AG04450 (cell line): ENCODE results near the gene KASH5. TPM values are rescaled to one million over a fixed set of nuclear protein-coding genes. Genes with fewer than 3 reads are reported as not detected.

Experiments used
- CTCF ChIA-PET: fragments of 300-600, 350-600 bp; formaldehyde crosslinking; extraction: SDS; loops from one replicate; lab custom pipeline; 2022; ENCODE audit warnings: antibody characterized with exemption, inconsistent platforms; lab: Charles Lee
- POLR2A ChIA-PET: fragments of 350-600 bp; formaldehyde crosslinking; extraction: SDS; loops from one replicate; lab custom pipeline; 2021; ENCODE audit warnings: antibody characterized with exemption, inconsistent platforms; lab: Yijun Ruan, JAX
- DNase-seq: peaks from one replicate; pipeline ENCODE4 v3.0.0-alpha.2; 2011; ENCODE audit warnings: low read depth, low spot score
- H3K27ac ChIP-seq: one replicate; pipeline ENCODE4 v1.5.1; 2012; ENCODE audit warnings: low read depth, low read length, control low read depth
- H3K27me3 ChIP-seq: one replicate; pipeline ENCODE4 v1.6.0; 2012; ENCODE audit warnings: low read length; ENCODE audit not compliant: control insufficient read depth, insufficient read depth
- H3K4me3 ChIP-seq: 2 replicates; pipeline ENCODE4 v1.5.1; 2011; ENCODE audit warnings: mild to moderate bottlenecking, low read depth, low read length, control low read depth
- H3K9me3 ChIP-seq: 2 replicates; pipeline ENCODE4 v1.5.1; 2012; ENCODE audit warnings: low read length; ENCODE audit not compliant: control insufficient read depth, insufficient read depth
- CTCF ChIP-seq: IDR thresholded peaks from 2 replicates; pipeline ENCODE4 v1.5.1; 2011; ENCODE audit warnings: low read depth, low read length, control low read depth, inconsistent platforms
- polyA plus RNA-seq: library from polyadenylated mRNA; depleted of rRNA; stranded (reverse); fragments of >200 nt; gene quantifications from 2 replicates; pipeline ENCODE4 v1.2.3, GENCODE V29; 2011

The KASH5 gene
- polyA plus RNA-seq, 1 experiment, result not detected

- peaks cover 6% of the 10 kb centered on the region for H3K27me3 ChIP-seq
- POLR2A ChIA-PET, result no interaction called here
- H3K27ac ChIP-seq, result no peak overlapping the region
- H3K9me3 ChIP-seq, result no peaks in the 10 kb centered on the region; the same call in 1 of the 2 replicates
- TF ChIP-seq CTCF, result no peak
- DNase-seq, result no peak
- CTCF ChIA-PET, result no interaction called here
- no peak overlapping the region for H3K4me3 ChIP-seq
Measured at GRCh38 chr19:49378512-49378911, 9.5 kb upstream of the KASH5 start.

GRCh38 chr19:49380391-49380790 lies 7.7 kb upstream of the KASH5 start:
- CTCF ChIA-PET, result interaction anchor here (1.2 kb wide), 1 partner anchor 18 kb away, joined by 3 read pairs; no protein-coding TSS in a partner anchor

GRCh38 chr19:49382639-49383038 lies 5.4 kb upstream of the KASH5 start:
- no peak for DNase-seq
- POLR2A ChIA-PET, result no interaction called here
- no peak overlapping the region for H3K27ac ChIP-seq
- CTCF ChIA-PET, result interaction anchor here (1.1 kb wide), 1 partner anchor 9 kb away, joined by 4 read pairs; no protein-coding TSS in a partner anchor
- H3K27me3 ChIP-seq, result no peaks in the 10 kb centered on the region
- TF ChIP-seq CTCF, result no peak
- no peaks in the 10 kb centered on the region; the same call in 1 of the 2 replicates for H3K9me3 ChIP-seq
- no peak overlapping the region for H3K4me3 ChIP-seq

More at GRCh38 chr19:49380391-49380790, 7.7 kb upstream of the KASH5 start:
- POLR2A ChIA-PET, result no interaction called here
- H3K9me3 ChIP-seq, result no peaks in the 10 kb centered on the region; the same call in 1 of the 2 replicates
- H3K27ac ChIP-seq, result no peak overlapping the region
- TF ChIP-seq CTCF, result no peak
- no peaks in the 10 kb centered on the region for H3K27me3 ChIP-seq
- H3K4me3 ChIP-seq, result no peak overlapping the region
- DNase-seq, result no peak

- CTCF ChIA-PET, result interaction anchor here (0.7 kb wide), 1 partner anchor 203 kb away, joined by 3 read pairs; no protein-coding TSS in a partner anchor
- Histone ChIP-seq H3K4me3 (no peak overlapping the region), H3K27ac (no peak overlapping the region), H3K9me3 (peaks cover 5% of the 10 kb centered on the region), H3K27me3 (no peaks in the 10 kb centered on the region)
- POLR2A ChIA-PET, result no interaction called here
- no peak for TF ChIP-seq CTCF
- DNase-seq, result no peak
Measured at GRCh38 chr19:49383599-49383998, 4.5 kb upstream of the KASH5 start.

- ChIA-PET CTCF (no interaction called here), POLR2A (no interaction called here)
- no peak for DNase-seq
- no peak overlapping the region for H3K4me3 ChIP-seq
- no peak overlapping the region for H3K27ac ChIP-seq
- no peak for TF ChIP-seq CTCF
- H3K27me3 ChIP-seq, result peaks cover 15% of the 10 kb centered on the region
- H3K9me3 ChIP-seq, result peaks cover 5% of the 10 kb centered on the region; the same call in 1 of the 2 replicates
Measured at GRCh38 chr19:49389406-49389805, 1.4 kb downstream of the KASH5 start.
